ENCODE data around the gene FATE1.

- TF ChIP-seq, protein P1, sequence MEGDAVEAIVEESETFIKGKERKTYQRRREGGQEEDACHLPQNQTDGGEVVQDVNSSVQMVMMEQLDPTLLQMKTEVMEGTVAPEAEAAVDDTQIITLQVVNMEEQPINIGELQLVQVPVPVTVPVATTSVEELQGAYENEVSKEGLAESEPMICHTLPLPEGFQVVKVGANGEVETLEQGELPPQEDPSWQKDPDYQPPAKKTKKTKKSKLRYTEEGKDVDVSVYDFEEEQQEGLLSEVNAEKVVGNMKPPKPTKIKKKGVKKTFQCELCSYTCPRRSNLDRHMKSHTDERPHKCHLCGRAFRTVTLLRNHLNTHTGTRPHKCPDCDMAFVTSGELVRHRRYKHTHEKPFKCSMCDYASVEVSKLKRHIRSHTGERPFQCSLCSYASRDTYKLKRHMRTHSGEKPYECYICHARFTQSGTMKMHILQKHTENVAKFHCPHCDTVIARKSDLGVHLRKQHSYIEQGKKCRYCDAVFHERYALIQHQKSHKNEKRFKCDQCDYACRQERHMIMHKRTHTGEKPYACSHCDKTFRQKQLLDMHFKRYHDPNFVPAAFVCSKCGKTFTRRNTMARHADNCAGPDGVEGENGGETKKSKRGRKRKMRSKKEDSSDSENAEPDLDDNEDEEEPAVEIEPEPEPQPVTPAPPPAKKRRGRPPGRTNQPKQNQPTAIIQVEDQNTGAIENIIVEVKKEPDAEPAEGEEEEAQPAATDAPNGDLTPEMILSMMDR (IDR thresholded peaks at IDR 0.05) = no peak
- TF ChIP-seq POLR2AphosphoS5 (IDR thresholded peaks at IDR 0.05; ENCODE audit: low read depth, low read length) = no peak
- TF ChIP-seq, protein P2, sequence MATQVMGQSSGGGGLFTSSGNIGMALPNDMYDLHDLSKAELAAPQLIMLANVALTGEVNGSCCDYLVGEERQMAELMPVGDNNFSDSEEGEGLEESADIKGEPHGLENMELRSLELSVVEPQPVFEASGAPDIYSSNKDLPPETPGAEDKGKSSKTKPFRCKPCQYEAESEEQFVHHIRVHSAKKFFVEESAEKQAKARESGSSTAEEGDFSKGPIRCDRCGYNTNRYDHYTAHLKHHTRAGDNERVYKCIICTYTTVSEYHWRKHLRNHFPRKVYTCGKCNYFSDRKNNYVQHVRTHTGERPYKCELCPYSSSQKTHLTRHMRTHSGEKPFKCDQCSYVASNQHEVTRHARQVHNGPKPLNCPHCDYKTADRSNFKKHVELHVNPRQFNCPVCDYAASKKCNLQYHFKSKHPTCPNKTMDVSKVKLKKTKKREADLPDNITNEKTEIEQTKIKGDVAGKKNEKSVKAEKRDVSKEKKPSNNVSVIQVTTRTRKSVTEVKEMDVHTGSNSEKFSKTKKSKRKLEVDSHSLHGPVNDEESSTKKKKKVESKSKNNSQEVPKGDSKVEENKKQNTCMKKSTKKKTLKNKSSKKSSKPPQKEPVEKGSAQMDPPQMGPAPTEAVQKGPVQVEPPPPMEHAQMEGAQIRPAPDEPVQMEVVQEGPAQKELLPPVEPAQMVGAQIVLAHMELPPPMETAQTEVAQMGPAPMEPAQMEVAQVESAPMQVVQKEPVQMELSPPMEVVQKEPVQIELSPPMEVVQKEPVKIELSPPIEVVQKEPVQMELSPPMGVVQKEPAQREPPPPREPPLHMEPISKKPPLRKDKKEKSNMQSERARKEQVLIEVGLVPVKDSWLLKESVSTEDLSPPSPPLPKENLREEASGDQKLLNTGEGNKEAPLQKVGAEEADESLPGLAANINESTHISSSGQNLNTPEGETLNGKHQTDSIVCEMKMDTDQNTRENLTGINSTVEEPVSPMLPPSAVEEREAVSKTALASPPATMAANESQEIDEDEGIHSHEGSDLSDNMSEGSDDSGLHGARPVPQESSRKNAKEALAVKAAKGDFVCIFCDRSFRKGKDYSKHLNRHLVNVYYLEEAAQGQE (IDR thresholded peaks at IDR 0.05; ENCODE audit: insufficient read depth in 1 of 2, low read depth in 2 of 2, low read length in 1 of 2) = no peak
Measured at GRCh38 chrX:151723156-151723760, 7.4 kb downstream of the FATE1 start.
